Neural crest cell (in vitro differentiated cells): ENCODE results near the gene ZDHHC14. TPM values are rescaled to one million over a fixed set of nuclear protein-coding genes. Genes with fewer than 3 reads are reported as not detected.
"Not testable (repeated sequence)": the region's sequence is repeated elsewhere in the genome, so short reads cannot be mapped to it uniquely, and the experiment has no call there.

Source experiments
- DNase-seq: peaks from one replicate; pipeline ENCODE4 v3.0.0; 2021; ENCODE audit warnings: low read depth, mixed read lengths, low spot score
- H3K27ac Mint-ChIP-seq: one replicate; pipeline ENCODE4 v1.8.0; 2021; ENCODE audit warnings: mild to moderate bottlenecking, mixed read lengths; ENCODE audit not compliant: unreplicated experiment
- H3K27me3 Mint-ChIP-seq: 2 replicates; pipeline ENCODE4 v1.8.0; 2021; ENCODE audit warnings: low read depth, mild to moderate bottlenecking, mixed read lengths
- H3K36me3 Mint-ChIP-seq: 2 replicates; pipeline ENCODE4 v1.8.0; 2021; ENCODE audit warnings: low read depth, mild to moderate bottlenecking, mixed read lengths
- H3K4me1 Mint-ChIP-seq: 2 replicates; pipeline ENCODE4 v1.8.0; 2021; ENCODE audit warnings: mixed read lengths
- H3K4me3 Mint-ChIP-seq: one replicate; pipeline ENCODE4 v1.8.0; 2021; ENCODE audit warnings: mild to moderate bottlenecking, mixed read lengths
- H3K9me3 Mint-ChIP-seq: 2 replicates; pipeline ENCODE4 v1.8.0; 2021; ENCODE audit warnings: mixed read lengths
- total RNA-seq: library from RNA; stranded (reverse); gene quantifications from 2 replicates; pipeline ENCODE4 v1.2.1, GENCODE V29; 2021
- TF ChIP-seq, protein P1 (sequence below): fragments of 200-600 bp; sonication (generic); conservative IDR thresholded peaks from 2 replicates; pipeline ENCODE4 v1.5.0; 2021; ENCODE audit warnings: antibody characterized with exemption, mild to moderate bottlenecking

ZDHHC14 gene
- total RNA-seq, 1 donor from 2014 or later: 5.3 TPM

DNA sequence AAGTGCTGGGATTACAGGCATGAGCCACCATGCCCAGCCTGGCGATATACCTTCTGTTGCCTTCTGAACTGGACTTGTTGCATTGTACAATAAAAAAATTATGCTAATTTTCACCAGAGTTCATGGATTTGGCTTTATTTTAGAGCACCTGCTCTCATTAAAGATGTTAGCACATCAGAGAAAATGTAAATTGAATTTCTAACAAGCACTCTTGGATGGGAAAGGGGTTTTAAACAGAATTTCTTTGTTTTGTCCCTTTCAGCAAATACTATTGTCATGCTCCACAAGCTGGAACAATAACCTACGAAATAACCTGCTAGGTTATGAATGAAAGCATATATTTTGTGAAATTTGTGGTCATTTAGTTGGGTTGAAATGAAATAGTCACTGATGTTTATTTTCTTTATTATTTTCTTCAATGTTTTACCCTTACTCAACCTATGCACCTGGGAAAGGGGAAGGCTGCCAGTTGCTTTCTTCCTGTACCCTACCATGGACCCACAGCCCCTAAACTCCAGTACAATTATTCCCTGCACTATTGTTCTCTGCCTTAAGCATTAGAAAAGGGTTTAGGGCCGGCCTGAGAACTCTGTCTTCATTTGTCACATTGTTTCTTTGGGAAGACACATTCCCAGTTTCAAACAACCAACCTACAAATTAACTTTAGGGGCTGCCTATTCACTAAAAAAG is 22.2 kb downstream of the ZDHHC14 start:
- DNase-seq: no peak
- TF ChIP-seq, protein P1, sequence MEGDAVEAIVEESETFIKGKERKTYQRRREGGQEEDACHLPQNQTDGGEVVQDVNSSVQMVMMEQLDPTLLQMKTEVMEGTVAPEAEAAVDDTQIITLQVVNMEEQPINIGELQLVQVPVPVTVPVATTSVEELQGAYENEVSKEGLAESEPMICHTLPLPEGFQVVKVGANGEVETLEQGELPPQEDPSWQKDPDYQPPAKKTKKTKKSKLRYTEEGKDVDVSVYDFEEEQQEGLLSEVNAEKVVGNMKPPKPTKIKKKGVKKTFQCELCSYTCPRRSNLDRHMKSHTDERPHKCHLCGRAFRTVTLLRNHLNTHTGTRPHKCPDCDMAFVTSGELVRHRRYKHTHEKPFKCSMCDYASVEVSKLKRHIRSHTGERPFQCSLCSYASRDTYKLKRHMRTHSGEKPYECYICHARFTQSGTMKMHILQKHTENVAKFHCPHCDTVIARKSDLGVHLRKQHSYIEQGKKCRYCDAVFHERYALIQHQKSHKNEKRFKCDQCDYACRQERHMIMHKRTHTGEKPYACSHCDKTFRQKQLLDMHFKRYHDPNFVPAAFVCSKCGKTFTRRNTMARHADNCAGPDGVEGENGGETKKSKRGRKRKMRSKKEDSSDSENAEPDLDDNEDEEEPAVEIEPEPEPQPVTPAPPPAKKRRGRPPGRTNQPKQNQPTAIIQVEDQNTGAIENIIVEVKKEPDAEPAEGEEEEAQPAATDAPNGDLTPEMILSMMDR: no peak
- Mint-ChIP-seq H3K36me3 (no peaks in the 10 kb centered on the region), H3K27ac (no peak overlapping the region), H3K27me3 (no peaks in the 10 kb centered on the region), H3K4me1 (peaks cover 19% of the 10 kb centered on the region), H3K9me3 (no peaks in the 10 kb centered on the region), H3K4me3 (no peak overlapping the region)

DNA sequence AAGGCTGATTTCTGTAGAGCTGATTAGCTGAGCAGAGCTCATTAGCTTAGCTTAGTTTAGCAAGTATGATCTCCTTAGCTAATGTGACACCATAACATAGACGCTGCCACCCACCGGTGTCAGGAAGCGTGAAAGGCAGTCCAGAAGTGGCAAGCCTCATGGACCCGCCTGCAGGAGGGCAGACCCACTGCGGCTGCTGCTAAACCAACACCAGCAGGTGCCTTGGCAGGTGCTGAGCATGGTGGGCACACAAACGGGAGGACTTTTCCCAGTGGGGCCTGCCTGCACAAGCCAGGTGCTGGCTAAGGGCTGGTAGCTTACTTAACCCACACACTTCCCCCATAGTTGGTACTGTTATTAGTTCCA is 22.7 kb downstream of the ZDHHC14 start:
- H3K4me1 Mint-ChIP-seq: peaks cover 19% of the 10 kb centered on the region
- no peak overlapping the region for H3K4me3 Mint-ChIP-seq
- H3K27me3 Mint-ChIP-seq: no peaks in the 10 kb centered on the region
- H3K9me3 Mint-ChIP-seq: no peaks in the 10 kb centered on the region
- TF ChIP-seq, protein P1: no peak
- no peaks in the 10 kb centered on the region for H3K36me3 Mint-ChIP-seq
- no peak overlapping the region for H3K27ac Mint-ChIP-seq
- no peak for DNase-seq

DNA sequence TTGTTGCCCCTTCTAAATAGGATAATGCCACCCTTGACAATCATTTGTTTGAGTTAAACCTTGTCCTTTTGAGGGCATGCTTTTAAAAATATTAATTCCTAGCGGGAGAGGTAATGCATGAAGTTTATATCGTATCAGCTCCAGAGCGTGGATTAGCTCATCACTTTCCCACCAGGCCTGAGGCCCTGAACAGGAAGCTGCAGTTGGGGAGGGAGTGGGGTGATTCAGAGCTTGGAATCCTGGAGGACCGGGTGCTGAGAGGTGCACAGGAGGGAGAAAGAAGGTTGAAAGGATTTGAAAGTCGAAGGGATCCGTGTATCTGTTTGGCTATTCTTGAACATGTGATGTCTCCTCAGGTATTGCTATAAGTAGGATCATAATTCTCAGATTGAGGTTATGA is 25.0 kb downstream of the ZDHHC14 start:
- H3K4me1 Mint-ChIP-seq: peaks cover 22% of the 10 kb centered on the region
- H3K27ac Mint-ChIP-seq: no peak overlapping the region
- H3K4me3 Mint-ChIP-seq: no peak overlapping the region

DNA sequence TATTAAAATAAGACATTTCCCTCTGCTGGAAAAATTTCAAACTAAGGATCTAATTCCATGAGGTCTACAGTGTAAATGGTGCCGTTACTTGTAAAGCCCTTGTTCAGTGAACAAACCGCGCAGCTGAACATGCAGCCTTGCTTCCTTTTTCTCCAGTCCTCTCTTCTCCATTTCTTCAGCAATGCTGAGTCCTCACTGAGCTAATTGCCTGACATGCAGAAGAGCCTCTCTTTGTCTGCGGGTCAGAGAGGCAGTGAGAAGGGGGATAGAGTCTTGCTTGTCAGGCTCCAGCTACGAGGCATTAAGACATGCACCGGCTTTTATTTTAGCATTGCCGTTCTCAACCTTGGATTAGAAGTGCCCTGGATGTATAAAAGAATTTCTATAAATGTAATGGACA is 25.7 kb downstream of the ZDHHC14 start:
- Mint-ChIP-seq H3K36me3 (peaks cover 3% of the 10 kb centered on the region), H3K4me1 (peaks cover 22% of the 10 kb centered on the region), H3K4me3 (no peak overlapping the region), H3K9me3 (peaks cover 4% of the 10 kb centered on the region), H3K27ac (peak overlapping the region; percentile 43), H3K27me3 (no peaks in the 10 kb centered on the region)
- DNase-seq: no peak
- TF ChIP-seq, protein P1: no peak

More for the DNA sequence above, 25.0 kb downstream of the ZDHHC14 start:
- Mint-ChIP-seq H3K36me3 (peaks cover under 1% of the 10 kb centered on the region), H3K9me3 (peaks cover under 1% of the 10 kb centered on the region), H3K27me3 (no peaks in the 10 kb centered on the region)
- TF ChIP-seq, protein P1: no peak
- DNase-seq: no peak

DNA sequence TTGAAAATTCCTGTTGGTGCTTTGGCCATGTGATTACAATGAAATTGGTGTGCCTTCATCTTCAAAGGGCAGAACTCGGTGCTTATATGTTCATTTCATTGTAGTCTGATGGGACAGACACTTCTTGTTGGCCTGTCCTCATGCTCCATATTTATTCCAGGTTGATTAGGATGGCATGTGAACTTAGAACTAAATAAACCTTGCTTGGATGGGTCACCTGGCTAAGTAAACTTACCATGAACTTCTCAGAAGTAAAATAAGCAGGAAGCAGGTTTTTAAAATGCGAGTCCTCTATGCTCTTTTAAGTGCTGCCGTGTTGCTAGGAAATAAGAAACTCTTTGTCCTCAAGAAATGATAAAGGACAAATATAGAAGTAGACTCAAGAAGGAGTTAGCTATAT is 26.7 kb downstream of the ZDHHC14 start:
- no peak overlapping the region for H3K4me3 Mint-ChIP-seq
- peaks cover 4% of the 10 kb centered on the region for H3K9me3 Mint-ChIP-seq
- peaks cover 22% of the 10 kb centered on the region for H3K4me1 Mint-ChIP-seq
- TF ChIP-seq, protein P1: no peak
- no peak overlapping the region for H3K27ac Mint-ChIP-seq
- DNase-seq: no peak
- peaks cover 3% of the 10 kb centered on the region for H3K36me3 Mint-ChIP-seq
- no peaks in the 10 kb centered on the region for H3K27me3 Mint-ChIP-seq

DNA sequence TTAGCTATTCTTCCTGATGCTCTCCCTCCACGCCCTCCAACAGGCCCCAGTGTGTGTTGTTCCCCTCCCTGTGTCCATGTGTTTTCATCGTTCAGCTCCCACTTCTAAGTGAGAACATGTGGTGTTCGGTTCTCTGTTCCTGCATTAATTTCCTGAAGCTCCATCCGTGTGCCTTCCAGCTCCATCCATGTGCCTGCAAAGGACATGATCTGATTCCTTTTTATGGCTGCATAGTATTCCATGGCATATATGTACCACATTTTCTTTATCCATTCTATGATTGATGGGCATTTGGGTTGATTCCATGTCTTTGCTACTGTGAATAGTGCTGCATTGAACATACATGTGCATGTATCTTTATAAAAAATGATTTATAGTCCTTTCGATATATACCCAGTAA is 27.4 kb downstream of the ZDHHC14 start:
- not testable (repeated sequence) for H3K36me3 Mint-ChIP-seq, H3K4me3 Mint-ChIP-seq, H3K27ac Mint-ChIP-seq, DNase-seq, H3K27me3 Mint-ChIP-seq, H3K9me3 Mint-ChIP-seq
- H3K4me1 Mint-ChIP-seq: peaks cover 22% of the 10 kb centered on the region
